ENCODE results near the gene CD82.
A peak's percentile ranks its signal among the peaks of the same experiment; 100 is the strongest.
"Not testable (repeated sequence)": the region's sequence is repeated elsewhere in the genome, so short reads cannot be mapped to it uniquely, and the experiment has no call there.

CD82 gene

DNA sequence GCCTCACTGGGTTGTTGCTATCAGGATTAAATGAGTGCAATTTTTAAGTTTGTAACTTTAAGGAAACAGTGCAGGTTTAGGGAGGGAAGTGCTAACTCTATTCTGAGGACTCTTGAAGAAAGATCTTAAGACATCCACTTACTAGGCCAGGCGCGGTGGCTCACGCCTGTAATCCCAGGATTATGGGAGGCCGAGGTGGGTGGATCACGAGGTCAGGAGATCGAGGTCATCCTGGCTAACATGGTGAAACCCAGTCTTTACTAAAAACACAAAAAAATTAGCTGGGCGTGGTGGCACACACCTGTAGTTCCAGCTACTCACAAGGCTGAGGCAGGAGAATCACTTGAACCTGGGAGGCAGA, 5.5 kb upstream of the CD82 start:
- not testable (repeated sequence) for DNase-seq (ENCODE audit: low read depth, low spot score)

DNA sequence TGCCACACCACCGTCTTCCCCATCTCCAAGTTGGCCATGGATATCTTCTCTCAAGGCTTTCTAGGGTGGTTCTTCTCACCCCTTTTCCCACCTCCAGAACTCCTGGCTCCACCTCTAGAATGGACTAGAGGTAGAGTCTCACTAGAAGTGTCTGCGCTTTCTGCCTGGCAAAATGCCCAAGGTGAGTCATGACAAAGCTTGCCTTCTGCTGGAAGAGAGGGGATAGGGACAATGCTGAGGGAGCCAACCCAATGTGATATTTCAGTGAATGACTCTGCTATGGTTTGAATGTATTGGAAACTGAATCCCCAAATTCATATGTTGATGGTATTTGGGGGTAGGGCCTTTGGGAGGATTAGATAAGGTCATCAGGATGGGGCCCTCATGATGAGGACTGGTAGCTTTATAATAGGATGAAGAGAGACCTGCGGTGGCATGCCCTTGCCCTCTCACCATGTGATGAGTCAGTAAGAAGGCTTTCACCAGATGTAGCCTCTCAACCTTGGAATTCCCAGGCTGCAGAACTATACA, 4.1 kb upstream of the CD82 start:
- no peak for DNase-seq (ENCODE audit: low read depth, low spot score)

DNA sequence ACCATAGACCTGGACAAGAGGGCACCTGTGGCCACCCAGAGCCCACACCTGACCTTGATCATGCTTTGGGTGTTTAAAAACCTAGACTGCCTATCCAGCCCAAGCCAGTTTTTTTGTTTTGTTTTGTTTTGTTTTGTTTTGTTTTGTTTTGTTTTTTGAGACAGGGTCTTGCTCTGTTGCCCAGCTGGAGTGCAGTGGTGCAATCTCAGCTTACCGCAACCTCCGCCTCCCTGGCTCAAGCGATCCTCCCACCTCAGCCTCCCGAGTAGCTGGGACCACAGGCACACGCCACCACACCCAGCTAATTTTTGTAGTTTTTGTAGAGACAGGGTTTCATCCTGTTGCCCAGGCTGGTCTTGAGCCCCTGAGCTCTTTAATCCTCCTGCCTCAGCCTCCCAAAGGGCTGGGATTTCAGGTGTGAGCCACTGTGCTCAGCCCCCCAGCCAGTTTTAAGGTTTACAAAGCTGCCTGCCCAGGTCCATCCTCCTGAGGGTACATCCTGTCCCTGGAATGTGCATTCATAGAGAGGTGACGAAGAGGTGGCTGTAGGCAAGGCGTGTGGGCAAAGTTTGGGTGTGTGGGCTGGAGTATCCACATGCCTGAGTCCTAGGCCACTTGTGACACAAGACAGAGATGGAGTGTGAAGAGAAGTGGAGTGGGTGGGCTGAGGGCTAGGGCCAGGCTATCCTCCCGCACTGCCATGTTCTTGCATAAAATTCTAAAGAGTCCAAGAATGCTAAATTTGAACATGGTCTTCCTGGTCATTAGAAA, 3.3 kb upstream of the CD82 start:
- no peak for DNase-seq (ENCODE audit: low read depth, low spot score)

- DNase-seq (ENCODE audit: low read depth, low spot score), result no peak
Observed at GRCh38 chr11:44562845-44563460, 2.5 kb upstream of the CD82 start.

DNA sequence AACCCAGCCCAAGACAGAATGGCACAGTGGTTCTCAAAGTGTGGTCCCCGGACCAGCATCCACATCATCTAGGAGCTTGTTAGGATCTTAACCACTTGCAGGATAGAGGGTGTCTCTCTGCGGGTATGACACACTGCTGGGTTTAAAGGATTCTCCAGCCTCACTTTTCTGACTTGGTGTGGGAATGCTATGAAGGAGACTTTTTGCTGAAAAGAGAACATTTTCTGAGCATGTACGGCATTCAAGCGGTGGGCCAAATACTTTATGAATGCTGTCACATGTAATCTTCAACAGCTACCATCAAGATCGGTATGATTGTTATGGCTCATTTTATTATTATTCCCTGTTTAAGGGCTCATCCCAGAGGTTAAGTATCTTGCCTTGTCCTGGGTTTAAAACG, 1.8 kb upstream of the CD82 start:
- DNase-seq (ENCODE audit: low read depth, low spot score), result no peak

DNA sequence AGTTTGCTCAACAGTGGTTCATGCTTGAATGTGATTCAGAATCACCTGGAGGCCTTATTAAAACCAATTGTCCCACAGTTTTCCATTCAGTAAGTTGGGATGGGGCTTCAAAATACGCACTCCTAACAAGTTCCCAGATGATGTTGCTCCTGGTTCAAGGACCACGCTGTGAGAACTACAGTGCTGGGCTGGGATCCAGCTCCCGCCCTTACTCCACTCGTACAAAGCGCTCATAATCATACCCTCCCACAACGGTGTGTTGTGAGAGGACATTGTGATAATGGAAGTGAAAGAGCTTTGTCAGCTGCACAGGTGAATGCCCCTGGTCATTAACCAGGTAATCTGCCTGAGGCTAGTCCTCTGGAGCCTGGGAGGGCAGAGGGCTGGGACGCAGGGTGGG, 1.3 kb upstream of the CD82 start:
- DNase-seq (ENCODE audit: low read depth, low spot score), result no peak

DNA sequence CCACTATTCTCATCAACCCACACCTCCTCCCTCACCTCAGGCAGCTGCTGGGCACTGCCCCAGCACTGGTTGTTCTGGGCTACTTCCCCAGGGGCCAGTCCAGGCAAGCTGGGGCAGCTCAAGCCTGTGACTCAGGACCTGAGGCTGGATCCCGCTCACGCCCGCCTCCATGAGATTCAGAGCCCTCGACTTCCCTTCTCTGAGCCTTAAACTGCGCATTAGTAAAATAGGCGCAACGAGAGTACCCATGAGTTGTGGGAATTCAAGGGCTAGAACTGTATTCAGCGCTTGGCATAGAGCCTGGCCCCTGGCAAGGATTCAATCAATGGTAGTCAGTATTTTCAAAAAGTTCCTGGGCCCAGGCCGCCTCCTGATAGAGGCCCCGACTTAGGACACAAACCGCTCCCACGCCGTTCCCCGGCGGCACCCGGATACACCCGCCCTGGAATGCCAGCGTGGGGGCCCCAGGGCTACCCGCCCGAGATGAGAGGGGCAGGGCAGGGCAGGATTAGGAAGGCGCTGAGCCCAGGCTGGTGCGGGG, 723 bp upstream of the CD82 start:
- DNase-seq (ENCODE audit: low read depth, low spot score), result no peak

DNA sequence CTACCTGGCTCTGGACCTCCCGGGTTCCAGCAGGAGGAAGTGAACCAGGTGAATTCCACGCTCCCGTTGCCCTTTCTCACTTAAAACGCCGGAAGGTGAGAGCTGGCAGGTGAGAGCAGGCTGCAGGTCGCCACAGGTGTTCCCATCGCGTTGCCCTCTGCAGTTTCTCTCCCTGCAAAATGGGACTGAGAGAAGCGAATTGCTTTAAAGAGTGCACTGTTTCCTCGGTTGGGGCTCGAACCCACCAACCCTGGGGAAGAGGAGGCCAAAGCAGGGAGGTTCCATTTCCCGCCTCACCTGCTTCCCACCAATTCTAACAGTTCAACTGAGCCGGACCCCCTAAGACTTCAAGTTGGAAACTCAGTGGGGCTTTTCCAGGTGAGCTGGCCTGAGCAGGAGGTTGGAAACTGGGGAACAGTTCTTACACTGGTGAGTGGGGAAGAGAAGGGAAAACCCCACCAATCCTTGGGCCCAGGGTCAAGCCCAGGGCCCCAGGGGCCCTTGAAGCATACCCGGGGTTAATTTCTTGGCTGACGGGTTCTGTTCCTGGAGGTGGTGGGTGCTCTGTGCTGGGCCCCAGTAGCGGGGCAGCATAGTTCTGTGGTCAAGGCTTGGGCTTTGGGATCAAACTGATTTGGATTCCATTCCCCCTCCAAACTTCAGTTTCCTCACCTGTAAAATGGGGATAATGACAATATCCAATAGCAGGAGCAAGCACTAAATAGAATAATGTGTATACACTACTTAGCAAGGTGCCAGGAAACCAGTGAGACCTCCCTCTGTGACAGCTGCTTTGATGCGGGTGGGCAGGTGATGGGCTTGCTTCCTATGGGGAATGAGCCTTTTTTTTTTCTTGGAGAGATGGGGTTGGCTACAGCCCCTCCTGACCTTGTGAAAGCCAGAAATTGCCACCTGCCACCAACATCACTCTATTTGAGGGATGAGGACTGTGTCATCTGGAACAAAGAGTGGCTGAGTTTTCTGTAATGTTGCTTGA, 788 bp downstream of the CD82 start:
- DNase-seq (ENCODE audit: low read depth, low spot score), result no peak

DNA sequence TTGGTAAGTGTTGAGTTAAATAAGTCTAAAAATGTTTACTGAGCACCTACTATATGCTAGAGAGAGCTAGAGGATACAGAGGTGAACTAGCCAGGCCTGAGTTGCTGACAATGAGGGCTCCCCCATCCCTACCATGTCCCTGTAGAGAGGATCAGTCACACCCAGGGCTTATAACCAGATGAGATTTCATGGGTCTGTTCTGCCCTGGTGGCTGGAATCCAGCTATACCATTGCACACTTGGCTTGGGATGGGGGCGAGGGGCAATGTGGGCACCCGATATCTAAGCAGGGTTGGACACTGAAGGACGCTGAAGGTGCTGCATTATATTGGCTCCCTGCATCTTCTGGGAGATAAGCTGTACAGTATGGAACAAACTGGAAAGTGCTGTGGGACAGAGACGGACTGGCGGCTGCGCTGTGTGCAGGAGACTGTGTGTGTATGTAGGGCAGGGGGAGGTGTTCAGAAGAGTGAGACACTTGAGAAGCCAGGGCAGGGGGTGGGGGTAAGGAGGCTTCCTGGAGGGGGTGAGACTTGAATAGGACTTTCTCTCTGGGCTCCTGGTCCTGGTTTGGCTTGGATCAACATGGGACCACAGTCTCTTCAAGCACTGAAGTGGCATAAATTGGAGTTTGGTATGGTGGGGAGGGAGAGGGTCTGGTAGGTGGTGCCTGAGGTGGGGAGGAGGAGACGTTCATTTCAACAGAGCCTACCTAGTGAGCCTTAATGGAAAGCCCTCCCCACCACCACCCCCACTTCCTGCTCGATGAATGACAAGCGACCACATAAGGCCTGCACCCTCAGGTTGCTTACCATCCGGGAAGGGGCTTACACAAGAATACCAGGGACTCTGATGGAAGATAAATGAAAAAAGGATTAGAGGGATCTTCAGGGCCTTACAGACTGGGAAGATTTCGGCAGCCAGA, 1.8 kb downstream of the CD82 start:
- no peak for DNase-seq (ENCODE audit: low read depth, low spot score)

DNA sequence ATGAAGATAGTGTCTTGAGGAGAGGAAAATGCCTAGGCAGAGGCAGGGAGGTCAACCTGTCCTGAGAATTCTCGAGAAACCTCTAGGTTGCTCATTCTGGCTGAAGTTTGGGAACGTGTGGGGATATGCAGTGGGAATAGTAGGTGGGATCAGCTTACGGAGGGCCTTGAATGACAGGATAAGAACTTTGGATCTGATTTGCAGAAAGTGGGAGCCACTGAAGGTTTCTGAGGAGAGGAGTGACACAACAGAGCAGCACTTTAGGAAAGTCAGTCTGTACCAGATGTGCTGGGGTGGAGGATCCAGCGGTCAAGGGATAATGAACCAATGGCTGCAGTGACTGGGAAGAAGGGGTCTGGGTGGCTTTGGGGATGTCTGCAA, 2.4 kb downstream of the CD82 start:
- DNase-seq (ENCODE audit: low read depth, low spot score), result no peak

GRCh38 chr11:44568331-44568657, 2.8 kb downstream of the CD82 start:
- DNase-seq (ENCODE audit: low read depth, low spot score), result no peak

- DNase-seq (ENCODE audit: low read depth, low spot score), result peak; percentile 69
Observed at GRCh38 chr11:44568658-44569473, 3.4 kb downstream of the CD82 start.

- no peak for DNase-seq (ENCODE audit: low read depth, low spot score)
Observed at GRCh38 chr11:44570411-44571155, 5.1 kb downstream of the CD82 start.

GRCh38 chr11:44571871-44572270, 6.4 kb downstream of the CD82 start:
- DNase-seq (ENCODE audit: low read depth, low spot score), result no peak

DNA sequence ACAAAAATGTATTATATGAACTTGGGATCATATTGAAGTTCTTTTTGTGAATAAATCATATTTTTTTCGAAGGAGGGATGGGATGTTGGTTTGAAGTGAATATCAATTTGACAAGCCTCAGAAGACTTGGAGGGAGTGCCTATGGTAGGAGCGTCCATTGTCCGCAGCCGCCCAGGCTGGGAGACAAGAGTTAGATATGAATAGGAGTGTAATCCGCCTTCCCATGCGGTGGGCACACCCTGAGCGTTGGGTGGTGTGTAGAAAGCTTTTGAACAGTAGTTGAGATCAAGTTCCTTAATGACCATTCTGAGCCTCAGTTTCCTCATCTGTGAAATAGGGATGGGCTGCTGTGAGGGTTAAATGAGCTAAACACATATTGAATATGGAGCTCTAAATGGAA, 7.0 kb downstream of the CD82 start:
- no peak for DNase-seq (ENCODE audit: low read depth, low spot score)

DNA sequence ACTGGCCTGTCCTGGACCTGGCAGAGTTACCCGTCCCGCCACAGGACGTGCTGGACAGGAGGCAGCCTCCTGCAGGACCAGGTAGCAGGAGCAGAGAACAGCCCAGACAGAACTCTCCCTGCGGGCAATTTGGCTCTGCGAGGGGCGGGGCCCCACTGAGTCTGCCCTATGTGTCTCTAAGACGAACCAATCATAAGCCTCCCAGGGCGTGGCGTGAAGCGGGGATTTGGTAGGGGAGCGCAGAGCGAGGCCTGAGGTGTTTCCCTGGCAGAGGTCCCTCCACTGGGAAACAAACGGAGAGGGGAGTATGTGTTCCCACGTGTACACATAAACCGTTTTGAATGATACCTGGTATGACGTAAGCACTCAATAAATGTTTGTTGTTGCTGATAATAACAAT, 7.4 kb downstream of the CD82 start:
- DNase-seq (ENCODE audit: low read depth, low spot score), result no peak

DNA sequence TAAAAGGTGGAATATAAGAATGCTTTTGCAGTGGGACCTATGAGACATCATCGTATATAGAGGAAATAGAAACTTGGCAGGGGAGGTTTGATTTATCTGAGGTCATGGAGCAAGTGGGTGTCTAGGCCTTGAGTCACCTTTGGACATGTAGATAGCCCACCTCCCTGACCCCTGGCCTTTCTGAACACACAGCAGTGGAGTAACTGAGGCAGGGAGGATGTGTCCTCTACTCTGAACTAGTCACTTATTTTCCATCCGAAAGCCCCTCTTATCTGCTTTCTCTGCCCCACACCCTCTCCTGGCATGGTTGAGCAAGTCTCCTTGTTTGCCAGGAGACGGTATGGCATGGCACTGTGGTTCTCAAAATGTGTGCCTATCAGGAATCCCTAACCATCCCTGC, 7.9 kb downstream of the CD82 start:
- no peak for DNase-seq (ENCODE audit: low read depth, low spot score)

- DNase-seq (ENCODE audit: low read depth, low spot score), result no peak
Observed at GRCh38 chr11:44574610-44575287, 9.3 kb downstream of the CD82 start.

DNA sequence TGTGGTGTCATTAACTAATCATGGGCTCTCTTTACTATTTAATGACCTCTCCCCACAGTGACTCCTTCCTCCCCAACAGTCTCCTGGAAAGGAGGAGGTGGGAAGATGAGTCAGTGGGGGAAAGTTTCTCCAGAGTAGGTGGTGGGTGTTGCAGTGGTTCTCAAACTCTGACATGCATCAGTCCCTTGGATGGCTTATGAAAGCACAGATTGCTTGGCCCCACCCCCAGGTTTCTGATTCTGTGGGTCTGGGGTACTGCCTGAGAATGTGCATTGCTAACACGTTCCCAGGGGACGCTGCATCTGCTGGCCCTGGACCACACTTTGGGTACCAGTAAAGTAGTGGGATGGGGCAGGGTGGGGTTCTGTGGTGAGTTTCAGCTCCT, 9.8 kb downstream of the CD82 start:
- DNase-seq (ENCODE audit: low read depth, low spot score), result no peak
